Measurements from ENCODE around the gene BTBD9.

DNA sequence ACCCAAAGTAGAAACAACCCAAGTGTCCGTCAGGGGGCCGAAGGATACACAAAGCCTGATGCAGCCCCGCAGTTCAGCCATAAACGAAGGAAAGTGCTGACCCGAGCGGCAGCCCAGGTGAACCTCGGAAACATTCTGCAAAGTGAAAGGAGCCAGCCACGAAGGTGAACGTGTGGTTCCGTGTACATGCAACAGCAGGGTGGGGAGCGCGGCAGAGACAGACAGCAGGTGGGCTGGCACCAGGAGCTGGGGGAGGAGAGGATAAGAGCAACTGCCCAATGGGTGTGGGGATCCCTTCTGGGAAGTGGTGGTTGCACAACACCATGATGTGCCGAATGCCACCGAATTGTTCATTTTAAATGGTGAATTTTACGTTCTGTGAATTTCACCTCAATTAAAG lies 478.4 kb downstream of the BTBD9 start:
- TF ChIP-seq, protein P1, sequence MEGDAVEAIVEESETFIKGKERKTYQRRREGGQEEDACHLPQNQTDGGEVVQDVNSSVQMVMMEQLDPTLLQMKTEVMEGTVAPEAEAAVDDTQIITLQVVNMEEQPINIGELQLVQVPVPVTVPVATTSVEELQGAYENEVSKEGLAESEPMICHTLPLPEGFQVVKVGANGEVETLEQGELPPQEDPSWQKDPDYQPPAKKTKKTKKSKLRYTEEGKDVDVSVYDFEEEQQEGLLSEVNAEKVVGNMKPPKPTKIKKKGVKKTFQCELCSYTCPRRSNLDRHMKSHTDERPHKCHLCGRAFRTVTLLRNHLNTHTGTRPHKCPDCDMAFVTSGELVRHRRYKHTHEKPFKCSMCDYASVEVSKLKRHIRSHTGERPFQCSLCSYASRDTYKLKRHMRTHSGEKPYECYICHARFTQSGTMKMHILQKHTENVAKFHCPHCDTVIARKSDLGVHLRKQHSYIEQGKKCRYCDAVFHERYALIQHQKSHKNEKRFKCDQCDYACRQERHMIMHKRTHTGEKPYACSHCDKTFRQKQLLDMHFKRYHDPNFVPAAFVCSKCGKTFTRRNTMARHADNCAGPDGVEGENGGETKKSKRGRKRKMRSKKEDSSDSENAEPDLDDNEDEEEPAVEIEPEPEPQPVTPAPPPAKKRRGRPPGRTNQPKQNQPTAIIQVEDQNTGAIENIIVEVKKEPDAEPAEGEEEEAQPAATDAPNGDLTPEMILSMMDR (IDR thresholded peaks at IDR 0.05): no peak
- no peak for TF ChIP-seq POLR2A (IDR thresholded peaks at IDR 0.05)
